B cell (primary cell): ENCODE data around the gene GNAL. TPM values are rescaled to one million over a fixed set of nuclear protein-coding genes. Genes with fewer than 3 reads are reported as not detected.

ENCODE experiments used
- ATAC-seq: fragments of 200-7000 bp; cut with Tn5 transposase; one replicate; pipeline ENCODE4 v1.10.0; 2021; ENCODE audit warnings: low read depth, mild to moderate bottlenecking, moderate number of reproducible peaks, moderate library complexity
- CTCF ChIA-PET: fragments of 350-600 bp; sonication (Branson Sonifier 250); formaldehyde crosslinking; loops from one replicate; lab custom pipeline; 2021; ENCODE audit warnings: antibody characterized with exemption, inconsistent platforms; lab: Charles Lee
- POLR2A ChIA-PET: fragments of 350-600 bp; sonication (Branson Sonifier 250); formaldehyde crosslinking; loops from one replicate; lab custom pipeline; 2021; ENCODE audit warnings: antibody characterized with exemption; lab: Charles Lee
- DNase-seq: peaks from one replicate; pipeline ENCODE4 v3.0.0; 2013
- H2AFZ ChIP-seq: 2 replicates; pipeline ENCODE4 v1.6.1; 2012; ENCODE audit warnings: mild to moderate bottlenecking, low read depth, low read length; ENCODE audit not compliant: insufficient read depth, poor library complexity, severe bottlenecking
- H3K27ac ChIP-seq, 2 donors: 1 replicate in 1 of 2; 2 replicates in 1 of 2; pipeline ENCODE4 v1.5.1; 2012 to 2013; ENCODE audit warnings: low read length in 2 of 2, mild to moderate bottlenecking in 2 of 2, moderate library complexity in 1 of 2
- H3K27me3 ChIP-seq, 4 experiments: fragments of 200-600 bp in 1 of 4; sonication (generic) in 1 of 4; replicated peaks in 1 of 4; 1 replicate in 2 of 4; 2 replicates in 2 of 4; pipeline versions ENCODE4 v1.6.1 to v1.7.0; 2013 to 2016; ENCODE audit warnings: low read length in 3 of 4, mild to moderate bottlenecking in 2 of 4, mixed read lengths in 1 of 4, moderate library complexity in 1 of 4; ENCODE audit not compliant: insufficient read depth in 4 of 4, control insufficient read depth in 3 of 4; ENCODE audit errors: control extremely low read depth in 1 of 4
- H3K36me3 ChIP-seq, 2 experiments: replicated peaks in 1 of 2; 1 replicate in 1 of 2; 2 replicates in 1 of 2; pipeline versions ENCODE4 v1.6.1 to v1.7.1; 2013; ENCODE audit warnings: low read length in 1 of 2; ENCODE audit not compliant: insufficient read depth in 2 of 2, control insufficient read depth in 1 of 2; ENCODE audit errors: control extremely low read depth in 1 of 2, extremely low read depth in 1 of 2
- H3K4me1 ChIP-seq, 2 donors: fragments of 200-600 bp in 1 of 2; sonication (generic) in 1 of 2; 1 replicate in 1 of 2; 2 replicates in 1 of 2; pipeline versions ENCODE4 v1.5.1 to v1.6.1; 2013 to 2017; ENCODE audit warnings: low read length in 2 of 2; ENCODE audit not compliant: control insufficient read depth in 2 of 2, insufficient read depth in 2 of 2
- H3K4me2 ChIP-seq: replicated peaks from 2 replicates; pipeline ENCODE3; 2012; ENCODE audit warnings: mild to moderate bottlenecking, low read depth, low read length; ENCODE audit not compliant: poor library complexity, severe bottlenecking
- H3K4me3 ChIP-seq, 5 experiments: fragments of 200-600 bp in 1 of 5; sonication (generic) in 1 of 5; 1 replicate in 3 of 5; 2 replicates in 2 of 5; pipeline versions ENCODE4 v1.5.1 to v1.7.0; 2011 to 2016; ENCODE audit warnings: low read length in 4 of 5, mild to moderate bottlenecking in 4 of 5, low read depth in 2 of 5, control low read depth in 1 of 5, moderate library complexity in 1 of 5; ENCODE audit not compliant: insufficient read depth in 1 of 5; ENCODE audit errors: control extremely low read depth in 1 of 5, extremely low read depth in 1 of 5
- H3K79me2 ChIP-seq: fragments of 200-600 bp; sonication (generic); one replicate; pipeline ENCODE4 v1.6.0; 2016; ENCODE audit warnings: low read length; ENCODE audit not compliant: control insufficient read depth, insufficient read depth
- H3K9ac ChIP-seq: fragments of 200-600 bp; sonication (generic); 2 replicates; pipeline ENCODE4 v1.6.1; 2017; ENCODE audit warnings: mild to moderate bottlenecking, low read length, moderate library complexity
- H3K9me3 ChIP-seq, 3 donors: one replicate each; pipeline versions ENCODE4 v1.6.1 to v1.7.1; 2013; ENCODE audit warnings: low read length in 2 of 3; ENCODE audit not compliant: control insufficient read depth in 2 of 3, insufficient read depth in 1 of 3; ENCODE audit errors: control extremely low read depth in 1 of 3
- H4K20me1 ChIP-seq: 2 replicates; pipeline ENCODE4 v1.6.0; 2012; ENCODE audit warnings: mild to moderate bottlenecking, low read length; ENCODE audit not compliant: insufficient read depth, control insufficient read depth, poor library complexity, severe bottlenecking
- H3K27ac Mint-ChIP-seq: one replicate; pipeline ENCODE4 v1.8.0; 2021; ENCODE audit warnings: mixed read lengths
- H3K27me3 Mint-ChIP-seq: one replicate; pipeline ENCODE4 v1.8.0; 2021; ENCODE audit warnings: mixed read lengths
- H3K4me1 Mint-ChIP-seq: one replicate; pipeline ENCODE4 v1.8.0; 2021; ENCODE audit warnings: mixed read lengths
- H3K4me3 Mint-ChIP-seq: one replicate; pipeline ENCODE4 v1.8.0; 2021; ENCODE audit warnings: mixed read lengths
- H3K9me3 Mint-ChIP-seq: one replicate; pipeline ENCODE4 v1.8.0; 2022; ENCODE audit warnings: mixed read lengths; ENCODE audit not compliant: insufficient read depth
- CTCF ChIP-seq: fragments of 200-600 bp; IDR thresholded peaks from one replicate; pipeline ENCODE4 v1.8.0; 2022; ENCODE audit warnings: antibody characterized with exemption, mild to moderate bottlenecking
- EZH2 ChIP-seq: IDR thresholded peaks from 2 replicates; pipeline ENCODE4 v1.6.1; 2012; ENCODE audit warnings: borderline replicate concordance, low read depth, mild to moderate bottlenecking, moderate library complexity, low read length; ENCODE audit not compliant: insufficient read depth, poor library complexity, severe bottlenecking
- WGBS: methylation state at CpG from one replicate; pipeline ENCODE4 v1.1.5; 2013; ENCODE audit warnings: missing lambda C conversion rate; ENCODE audit not compliant: insufficient coverage; 5-methylcytosine and 5-hydroxymethylcytosine counted together
- intact Hi-C: fragments of 100-400 bp; cut with micrococcal nuclease; formaldehyde crosslinking; loops from one replicate; pipeline ENCODE4 v1.10.0; 2022
- polyA plus RNA-seq: library from polyadenylated mRNA; depleted of rRNA; stranded (reverse); fragments of >200 nt; gene quantifications from 2 replicates; pipeline ENCODE4 v1.2.3, GENCODE V29; 2012
- total RNA-seq, 2 donors: library from RNA; stranded (reverse); fragments of 120-200 nt in 1 of 2; gene quantifications; 1 replicate in 1 of 2; 2 replicates in 1 of 2; pipeline versions ENCODE4 v1.2.3 to v1.2.4, GENCODE V29; 2013 to 2022

The GNAL gene
- total and polyA plus RNA-seq, 2 donors (not counting 1 experiment from before 2014, with no cell fraction given) = 0.01 to 0.12 TPM

DNA sequence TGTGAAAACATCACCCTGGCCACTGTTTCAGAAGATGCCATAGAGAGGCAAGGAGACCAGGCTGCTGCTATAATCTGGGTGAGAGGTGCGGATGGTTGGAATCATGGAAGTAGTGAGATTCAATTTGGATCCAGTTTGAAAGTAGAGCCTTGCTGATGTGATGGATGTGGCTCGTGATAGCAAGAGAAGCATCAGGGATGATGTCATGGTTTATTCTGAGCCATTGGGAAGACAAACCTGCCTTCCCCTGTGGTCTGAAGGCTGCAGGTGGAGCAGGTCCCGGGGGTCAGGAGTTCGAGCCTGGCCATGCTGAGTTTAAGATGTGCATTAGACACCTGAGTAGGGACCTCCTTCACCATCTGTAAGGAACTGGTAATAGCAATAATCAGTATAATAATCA is 112.5 kb downstream of the GNAL start:
- CTCF ChIA-PET = no interaction called here
- no peaks in the 10 kb centered on the region for H3K4me1 ChIP-seq
- no peak overlapping the region for H3K27ac ChIP-seq
- WGBS = 83% methylated on average over 2 of the region's 4 CpGs
- no peak for TF ChIP-seq EZH2
- TF ChIP-seq CTCF = no peak
- POLR2A ChIA-PET = no interaction called here
- Mint-ChIP-seq H3K4me1 (no peaks in the 10 kb centered on the region), H3K27me3 (peaks cover 3% of the 10 kb centered on the region), H3K9me3 (no peaks in the 10 kb centered on the region), H3K4me3 (no peak overlapping the region), H3K27ac (no peak overlapping the region)
- ATAC-seq = no peak
- no peak overlapping the region for H3K9ac ChIP-seq
- H3K27me3 ChIP-seq = no peaks in the 10 kb centered on the region
- no peaks in the 10 kb centered on the region for H3K36me3 ChIP-seq
- no peaks in the 10 kb centered on the region for H3K79me2 ChIP-seq
- H3K4me2 ChIP-seq = no peak overlapping the region
- H3K9me3 ChIP-seq = no peaks in the 10 kb centered on the region
- H3K4me3 ChIP-seq = no peak overlapping the region
- H2AFZ ChIP-seq = no peak overlapping the region
- DNase-seq = no peak
- H4K20me1 ChIP-seq = no peaks in the 10 kb centered on the region
- intact Hi-C loops = no loop called here

DNA sequence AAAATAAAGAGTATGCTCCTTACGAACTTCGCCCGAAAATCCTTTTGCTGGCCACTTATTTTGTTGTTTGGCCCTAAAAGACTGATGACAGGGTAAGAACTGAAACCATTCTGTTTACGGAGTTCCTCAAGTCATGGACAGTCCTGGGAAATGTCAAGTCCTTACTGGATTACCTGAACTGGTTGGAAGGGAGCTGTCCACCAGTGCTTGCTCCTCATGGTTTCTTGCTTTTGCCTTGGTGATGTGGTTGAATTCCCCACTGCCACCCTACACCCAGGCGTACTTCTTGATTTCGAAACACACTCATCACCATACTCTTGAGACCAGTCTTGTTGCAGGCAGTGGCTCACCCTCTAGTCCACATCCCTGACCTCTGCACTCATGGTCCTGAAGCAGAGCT is 113.1 kb downstream of the GNAL start:
- intact Hi-C loops = no loop called here
- no peak for TF ChIP-seq CTCF
- no peak for TF ChIP-seq EZH2
- Histone ChIP-seq H3K9ac (no peak overlapping the region), H3K79me2 (no peaks in the 10 kb centered on the region), H3K4me3 (no peak overlapping the region), H4K20me1 (no peaks in the 10 kb centered on the region), H3K9me3 (no peaks in the 10 kb centered on the region), H2AFZ (no peak overlapping the region), H3K27ac (no peak overlapping the region), H3K27me3 (no peaks in the 10 kb centered on the region), H3K4me2 (no peak overlapping the region), H3K36me3 (no peaks in the 10 kb centered on the region), H3K4me1 (no peaks in the 10 kb centered on the region)
- DNase-seq = no peak
- peaks cover 3% of the 10 kb centered on the region for H3K27me3 Mint-ChIP-seq
- H3K9me3 Mint-ChIP-seq = no peaks in the 10 kb centered on the region
- no peak for ATAC-seq
- POLR2A ChIA-PET = no interaction called here
- WGBS = 98% methylated on average over 6 of the region's 6 CpGs
- CTCF ChIA-PET = no interaction called here
- H3K27ac Mint-ChIP-seq = no peak overlapping the region
- H3K4me1 Mint-ChIP-seq = no peaks in the 10 kb centered on the region
- no peak overlapping the region for H3K4me3 Mint-ChIP-seq
